ENCODE data around the gene RP2. TPM values are rescaled to one million over a fixed set of nuclear protein-coding genes. Genes with fewer than 3 reads are reported as not detected.

Gene RP2
- total RNA-seq, 1 donor from 2014 or later = 10.7 TPM

GRCh38 chrX:46811121-46811520 is 25.7 kb upstream of the RP2 start:
- H3K4me1 Mint-ChIP-seq (ENCODE audit: low read depth, unreplicated experiment) = no peaks in the 10 kb centered on the region
- H3K36me3 Mint-ChIP-seq (ENCODE audit: unreplicated experiment) = no peaks in the 10 kb centered on the region
- no peak overlapping the region for H3K4me3 Mint-ChIP-seq (ENCODE audit: unreplicated experiment)
- no peaks in the 10 kb centered on the region for H3K9me3 Mint-ChIP-seq (ENCODE audit: unreplicated experiment)
- TF ChIP-seq CTCF (IDR thresholded peaks at IDR 0.05; ENCODE audit: partially characterized antibody, unreplicated experiment) = no peak
- no peaks in the 10 kb centered on the region for H3K27me3 Mint-ChIP-seq (ENCODE audit: unreplicated experiment)
- no peak for DNase-seq
- H3K27ac Mint-ChIP-seq (ENCODE audit: unreplicated experiment) = no peak overlapping the region

GRCh38 chrX:46812445-46812844 is 24.4 kb upstream of the RP2 start:
- H3K27ac Mint-ChIP-seq (ENCODE audit: unreplicated experiment) = no peak overlapping the region
- no peak for TF ChIP-seq CTCF (IDR thresholded peaks at IDR 0.05; ENCODE audit: partially characterized antibody, unreplicated experiment)

GRCh38 chrX:46814966-46815365 is 21.9 kb upstream of the RP2 start:
- no peak for DNase-seq
- no peaks in the 10 kb centered on the region for H3K36me3 Mint-ChIP-seq (ENCODE audit: unreplicated experiment)
- no peaks in the 10 kb centered on the region for H3K9me3 Mint-ChIP-seq (ENCODE audit: unreplicated experiment)
- H3K27ac Mint-ChIP-seq (ENCODE audit: unreplicated experiment) = no peak overlapping the region
- no peak for TF ChIP-seq CTCF (IDR thresholded peaks at IDR 0.05; ENCODE audit: partially characterized antibody, unreplicated experiment)
- H3K4me3 Mint-ChIP-seq (ENCODE audit: unreplicated experiment) = no peak overlapping the region
- H3K27me3 Mint-ChIP-seq (ENCODE audit: unreplicated experiment) = no peaks in the 10 kb centered on the region
- H3K4me1 Mint-ChIP-seq (ENCODE audit: low read depth, unreplicated experiment) = no peaks in the 10 kb centered on the region

More at GRCh38 chrX:46812445-46812844, 24.4 kb upstream of the RP2 start:
- no peaks in the 10 kb centered on the region for H3K36me3 Mint-ChIP-seq (ENCODE audit: unreplicated experiment)
- no peak overlapping the region for H3K4me3 Mint-ChIP-seq (ENCODE audit: unreplicated experiment)
- no peaks in the 10 kb centered on the region for H3K4me1 Mint-ChIP-seq (ENCODE audit: low read depth, unreplicated experiment)
- no peak for DNase-seq
- H3K9me3 Mint-ChIP-seq (ENCODE audit: unreplicated experiment) = no peaks in the 10 kb centered on the region
- H3K27me3 Mint-ChIP-seq (ENCODE audit: unreplicated experiment) = no peaks in the 10 kb centered on the region

- Mint-ChIP-seq H3K9me3 (ENCODE audit: unreplicated experiment) (no peaks in the 10 kb centered on the region), H3K4me1 (ENCODE audit: low read depth, unreplicated experiment) (no peaks in the 10 kb centered on the region), H3K4me3 (ENCODE audit: unreplicated experiment) (no peak overlapping the region), H3K27ac (ENCODE audit: unreplicated experiment) (no peak overlapping the region), H3K36me3 (ENCODE audit: unreplicated experiment) (no peaks in the 10 kb centered on the region), H3K27me3 (ENCODE audit: unreplicated experiment) (no peaks in the 10 kb centered on the region)
- no peak for TF ChIP-seq CTCF (IDR thresholded peaks at IDR 0.05; ENCODE audit: partially characterized antibody, unreplicated experiment)
- no peak for DNase-seq
These were observed 17.7 kb upstream of the RP2 start for GRCh38 chrX:46819136-46819535.

- no peak for TF ChIP-seq CTCF (IDR thresholded peaks at IDR 0.05; ENCODE audit: partially characterized antibody, unreplicated experiment)
- no peaks in the 10 kb centered on the region for H3K4me1 Mint-ChIP-seq (ENCODE audit: low read depth, unreplicated experiment)
- no peaks in the 10 kb centered on the region for H3K9me3 Mint-ChIP-seq (ENCODE audit: unreplicated experiment)
- no peak for DNase-seq
- no peak overlapping the region for H3K27ac Mint-ChIP-seq (ENCODE audit: unreplicated experiment)
- H3K4me3 Mint-ChIP-seq (ENCODE audit: unreplicated experiment) = no peak overlapping the region
- no peaks in the 10 kb centered on the region for H3K36me3 Mint-ChIP-seq (ENCODE audit: unreplicated experiment)
- H3K27me3 Mint-ChIP-seq (ENCODE audit: unreplicated experiment) = no peaks in the 10 kb centered on the region
These were observed 16.3 kb upstream of the RP2 start for GRCh38 chrX:46820391-46821100.

Measured in glutamatergic neuron (in vitro differentiated cells).